ENCODE results near the gene DEFB116.

GRCh38 chr20:31308535-31309162 lies at the start of gene DEFB116:
- TF ChIP-seq, protein P1, sequence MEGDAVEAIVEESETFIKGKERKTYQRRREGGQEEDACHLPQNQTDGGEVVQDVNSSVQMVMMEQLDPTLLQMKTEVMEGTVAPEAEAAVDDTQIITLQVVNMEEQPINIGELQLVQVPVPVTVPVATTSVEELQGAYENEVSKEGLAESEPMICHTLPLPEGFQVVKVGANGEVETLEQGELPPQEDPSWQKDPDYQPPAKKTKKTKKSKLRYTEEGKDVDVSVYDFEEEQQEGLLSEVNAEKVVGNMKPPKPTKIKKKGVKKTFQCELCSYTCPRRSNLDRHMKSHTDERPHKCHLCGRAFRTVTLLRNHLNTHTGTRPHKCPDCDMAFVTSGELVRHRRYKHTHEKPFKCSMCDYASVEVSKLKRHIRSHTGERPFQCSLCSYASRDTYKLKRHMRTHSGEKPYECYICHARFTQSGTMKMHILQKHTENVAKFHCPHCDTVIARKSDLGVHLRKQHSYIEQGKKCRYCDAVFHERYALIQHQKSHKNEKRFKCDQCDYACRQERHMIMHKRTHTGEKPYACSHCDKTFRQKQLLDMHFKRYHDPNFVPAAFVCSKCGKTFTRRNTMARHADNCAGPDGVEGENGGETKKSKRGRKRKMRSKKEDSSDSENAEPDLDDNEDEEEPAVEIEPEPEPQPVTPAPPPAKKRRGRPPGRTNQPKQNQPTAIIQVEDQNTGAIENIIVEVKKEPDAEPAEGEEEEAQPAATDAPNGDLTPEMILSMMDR (IDR thresholded peaks at IDR 0.05) = no peak
- no peak for TF ChIP-seq POLR2A (IDR thresholded peaks at IDR 0.05)

Data from right lobe of liver (tissue), 4 donors.